PC-3 (cell line): ENCODE results near the gene DNAJB1.
"Not testable (repeated sequence)": the region's sequence is repeated elsewhere in the genome, so short reads cannot be mapped to it uniquely, and the experiment has no call there.

ENCODE experiments used
- EZH2 ChIP-seq: fragments of 300-600 bp; sonication (generic); IDR thresholded peaks from one replicate; pipeline ENCODE4 v1.6.1; 2017; ENCODE audit warnings: antibody characterized with exemption, mild to moderate bottlenecking, low read length; ENCODE audit not compliant: unreplicated experiment
- EZH2phosphoT487 ChIP-seq: fragments of 300-600 bp; sonication (generic); IDR thresholded peaks from 2 replicates; pipeline ENCODE4 v1.6.1; 2018; ENCODE audit warnings: mild to moderate bottlenecking, antibody characterized with exemption, low read length, borderline replicate concordance
- TF ChIP-seq, protein P1 (sequence below): fragments of 300-600 bp; sonication (generic); conservative IDR thresholded peaks from 2 replicates; pipeline ENCODE4 v1.5.1; 2017; ENCODE audit warnings: antibody characterized with exemption, low read depth, mild to moderate bottlenecking, low read length

DNA sequence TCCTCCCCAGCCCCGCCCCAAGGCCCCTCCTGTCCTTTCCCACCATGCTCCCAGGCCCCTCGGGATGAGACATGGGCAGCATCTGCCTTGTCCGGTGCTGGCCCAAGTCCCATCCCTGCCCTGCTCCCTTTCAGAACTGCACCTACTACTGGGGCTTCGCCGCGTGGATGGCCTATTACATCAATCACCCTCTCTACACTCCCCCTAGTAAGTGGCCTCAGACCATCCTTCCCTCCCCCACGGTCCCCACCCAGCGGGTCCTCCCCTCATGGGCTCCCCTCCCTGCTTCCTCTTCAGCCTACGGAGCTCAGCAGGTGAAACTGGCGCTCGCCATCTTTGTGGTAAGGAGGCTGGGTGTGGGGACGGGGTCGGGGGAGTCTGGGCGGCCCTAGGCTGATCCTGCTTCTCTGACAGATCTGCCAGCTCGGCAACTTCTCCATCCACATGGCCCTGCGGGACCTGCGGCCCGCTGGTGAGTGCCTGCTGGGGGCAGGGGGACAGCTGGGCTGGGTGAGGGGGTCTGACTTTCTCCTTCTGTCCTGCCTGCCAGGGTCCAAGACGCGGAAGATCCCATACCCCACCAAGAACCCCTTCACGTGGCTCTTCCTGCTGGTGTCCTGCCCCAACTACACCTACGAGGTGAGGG is 46.6 kb upstream of the DNAJB1 start:
- TF ChIP-seq EZH2, EZH2phosphoT487: not testable (repeated sequence)
- TF ChIP-seq, protein P1, sequence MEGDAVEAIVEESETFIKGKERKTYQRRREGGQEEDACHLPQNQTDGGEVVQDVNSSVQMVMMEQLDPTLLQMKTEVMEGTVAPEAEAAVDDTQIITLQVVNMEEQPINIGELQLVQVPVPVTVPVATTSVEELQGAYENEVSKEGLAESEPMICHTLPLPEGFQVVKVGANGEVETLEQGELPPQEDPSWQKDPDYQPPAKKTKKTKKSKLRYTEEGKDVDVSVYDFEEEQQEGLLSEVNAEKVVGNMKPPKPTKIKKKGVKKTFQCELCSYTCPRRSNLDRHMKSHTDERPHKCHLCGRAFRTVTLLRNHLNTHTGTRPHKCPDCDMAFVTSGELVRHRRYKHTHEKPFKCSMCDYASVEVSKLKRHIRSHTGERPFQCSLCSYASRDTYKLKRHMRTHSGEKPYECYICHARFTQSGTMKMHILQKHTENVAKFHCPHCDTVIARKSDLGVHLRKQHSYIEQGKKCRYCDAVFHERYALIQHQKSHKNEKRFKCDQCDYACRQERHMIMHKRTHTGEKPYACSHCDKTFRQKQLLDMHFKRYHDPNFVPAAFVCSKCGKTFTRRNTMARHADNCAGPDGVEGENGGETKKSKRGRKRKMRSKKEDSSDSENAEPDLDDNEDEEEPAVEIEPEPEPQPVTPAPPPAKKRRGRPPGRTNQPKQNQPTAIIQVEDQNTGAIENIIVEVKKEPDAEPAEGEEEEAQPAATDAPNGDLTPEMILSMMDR = not testable (repeated sequence)
